WERI-Rb-1 (cell line): ENCODE data around the gene CENATAC.

ENCODE experiments used
- DNase-seq: peaks from one replicate; pipeline ENCODE4 v3.0.0-alpha.2; 2020
- H3K27ac ChIP-seq: fragments of 250-450 bp; sonication (Bioruptor Pico); 2 replicates; pipeline ENCODE4 v1.5.1; 2020; ENCODE audit warnings: mild to moderate bottlenecking, moderate library complexity
- H3K27me3 ChIP-seq: fragments of 250-450 bp; sonication (Bioruptor Pico); 2 replicates; pipeline ENCODE4 v1.5.1; 2021; ENCODE audit warnings: mild to moderate bottlenecking, low read depth, moderate library complexity; ENCODE audit not compliant: insufficient read depth, severe bottlenecking
- H3K36me3 ChIP-seq: fragments of 250-450 bp; sonication (Bioruptor Pico); 2 replicates; pipeline ENCODE4 v1.5.1; 2020; ENCODE audit warnings: mild to moderate bottlenecking, moderate library complexity
- H3K4me3 ChIP-seq: 2 replicates; pipeline ENCODE4 v1.5.1; 2011; ENCODE audit warnings: low read depth, mild to moderate bottlenecking, control low read depth, low read length
- H3K9me3 ChIP-seq: fragments of 250-450 bp; sonication (Bioruptor Pico); 2 replicates; pipeline ENCODE4 v1.5.1; 2021; ENCODE audit warnings: mild to moderate bottlenecking, moderate library complexity; ENCODE audit not compliant: severe bottlenecking
- TF ChIP-seq, protein P1 (sequence below): IDR thresholded peaks from 2 replicates; pipeline ENCODE4 v1.5.1; 2011; ENCODE audit warnings: low read depth, mild to moderate bottlenecking, control low read depth, inconsistent platforms, low read length

CENATAC gene

GRCh38 chr11:119024430-119025098 is 26.6 kb downstream of the CENATAC start:
- H3K4me3 ChIP-seq = no peak overlapping the region
- no peaks in the 10 kb centered on the region for H3K27me3 ChIP-seq
- H3K36me3 ChIP-seq = peaks cover 93% of the 10 kb centered on the region
- no peak for DNase-seq
- no peaks in the 10 kb centered on the region for H3K9me3 ChIP-seq
- TF ChIP-seq, protein P1, sequence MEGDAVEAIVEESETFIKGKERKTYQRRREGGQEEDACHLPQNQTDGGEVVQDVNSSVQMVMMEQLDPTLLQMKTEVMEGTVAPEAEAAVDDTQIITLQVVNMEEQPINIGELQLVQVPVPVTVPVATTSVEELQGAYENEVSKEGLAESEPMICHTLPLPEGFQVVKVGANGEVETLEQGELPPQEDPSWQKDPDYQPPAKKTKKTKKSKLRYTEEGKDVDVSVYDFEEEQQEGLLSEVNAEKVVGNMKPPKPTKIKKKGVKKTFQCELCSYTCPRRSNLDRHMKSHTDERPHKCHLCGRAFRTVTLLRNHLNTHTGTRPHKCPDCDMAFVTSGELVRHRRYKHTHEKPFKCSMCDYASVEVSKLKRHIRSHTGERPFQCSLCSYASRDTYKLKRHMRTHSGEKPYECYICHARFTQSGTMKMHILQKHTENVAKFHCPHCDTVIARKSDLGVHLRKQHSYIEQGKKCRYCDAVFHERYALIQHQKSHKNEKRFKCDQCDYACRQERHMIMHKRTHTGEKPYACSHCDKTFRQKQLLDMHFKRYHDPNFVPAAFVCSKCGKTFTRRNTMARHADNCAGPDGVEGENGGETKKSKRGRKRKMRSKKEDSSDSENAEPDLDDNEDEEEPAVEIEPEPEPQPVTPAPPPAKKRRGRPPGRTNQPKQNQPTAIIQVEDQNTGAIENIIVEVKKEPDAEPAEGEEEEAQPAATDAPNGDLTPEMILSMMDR = no peak
- H3K27ac ChIP-seq = no peak overlapping the region

GRCh38 chr11:119025099-119025473 is 27.1 kb downstream of the CENATAC start:
- Histone ChIP-seq H3K9me3 (no peaks in the 10 kb centered on the region), H3K27me3 (no peaks in the 10 kb centered on the region), H3K4me3 (no peak overlapping the region), H3K36me3 (peaks cover 88% of the 10 kb centered on the region), H3K27ac (no peak overlapping the region)
- DNase-seq = no peak
- TF ChIP-seq, protein P1 = no peak

DNA sequence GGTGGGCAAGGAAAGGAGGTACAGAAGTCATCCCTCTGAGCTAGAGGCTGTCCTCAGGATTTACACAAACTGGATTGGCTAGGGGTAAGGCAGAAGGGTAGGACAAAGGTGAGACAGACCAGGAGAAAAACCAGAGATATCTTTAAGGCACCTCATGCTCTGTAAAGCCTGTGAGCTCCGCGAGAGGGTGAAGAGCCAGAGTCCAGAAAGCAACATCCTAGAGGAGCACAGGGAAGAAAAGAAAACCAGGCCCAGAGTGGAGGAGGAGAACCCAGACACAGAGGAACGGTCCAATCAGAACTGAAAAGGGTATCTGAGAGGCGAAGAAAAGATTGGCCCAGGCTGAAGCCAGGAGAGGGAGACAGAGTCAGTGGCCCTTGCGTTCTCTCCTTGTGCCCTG is 27.6 kb downstream of the CENATAC start:
- DNase-seq = no peak
- TF ChIP-seq, protein P1 = no peak
- Histone ChIP-seq H3K27ac (no peak overlapping the region), H3K9me3 (no peaks in the 10 kb centered on the region), H3K4me3 (no peak overlapping the region), H3K27me3 (no peaks in the 10 kb centered on the region), H3K36me3 (peaks cover 86% of the 10 kb centered on the region)

DNA sequence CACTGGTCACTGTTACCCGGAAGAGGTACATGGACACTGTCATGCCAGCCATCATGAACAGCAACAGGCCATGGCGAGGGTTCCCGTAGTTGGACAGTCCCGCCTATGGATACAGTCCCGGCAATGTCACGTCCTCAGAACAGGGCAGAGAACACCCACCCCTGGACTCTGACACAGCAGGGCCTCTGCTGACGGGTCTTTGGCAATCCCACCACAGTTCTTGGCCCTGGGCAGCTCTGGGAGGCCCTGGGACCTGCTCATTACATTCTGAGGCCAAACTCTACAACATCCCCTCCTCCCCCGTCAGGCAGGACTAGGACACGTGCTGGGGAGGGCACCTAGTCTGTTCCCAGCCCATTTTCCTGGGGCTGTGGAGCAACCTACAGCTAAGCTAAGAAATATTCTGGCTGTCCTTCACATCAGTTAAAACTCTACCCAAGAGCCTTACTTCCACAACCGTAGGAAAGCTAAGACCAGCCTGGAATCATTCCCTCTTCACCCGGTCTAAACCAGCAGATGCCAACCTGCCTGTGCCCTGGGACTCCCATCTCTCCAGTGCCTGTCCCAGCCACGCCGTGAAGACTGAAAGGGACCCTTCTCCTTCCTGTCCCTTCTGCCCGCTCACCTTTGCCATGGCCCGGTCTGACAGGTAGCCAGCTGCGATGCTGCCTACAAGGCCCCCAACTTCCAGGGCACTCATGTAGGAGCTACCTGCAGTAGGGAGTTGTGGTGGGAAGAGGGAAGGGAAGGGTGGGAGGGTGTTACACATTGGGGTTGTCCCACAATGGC is 28.2 kb downstream of the CENATAC start:
- no peak overlapping the region for H3K27ac ChIP-seq
- TF ChIP-seq, protein P1 = no peak
- H3K9me3 ChIP-seq = no peaks in the 10 kb centered on the region
- H3K4me3 ChIP-seq = no peak overlapping the region
- H3K36me3 ChIP-seq = peaks cover 80% of the 10 kb centered on the region
- DNase-seq = no peak
- no peaks in the 10 kb centered on the region for H3K27me3 ChIP-seq

DNA sequence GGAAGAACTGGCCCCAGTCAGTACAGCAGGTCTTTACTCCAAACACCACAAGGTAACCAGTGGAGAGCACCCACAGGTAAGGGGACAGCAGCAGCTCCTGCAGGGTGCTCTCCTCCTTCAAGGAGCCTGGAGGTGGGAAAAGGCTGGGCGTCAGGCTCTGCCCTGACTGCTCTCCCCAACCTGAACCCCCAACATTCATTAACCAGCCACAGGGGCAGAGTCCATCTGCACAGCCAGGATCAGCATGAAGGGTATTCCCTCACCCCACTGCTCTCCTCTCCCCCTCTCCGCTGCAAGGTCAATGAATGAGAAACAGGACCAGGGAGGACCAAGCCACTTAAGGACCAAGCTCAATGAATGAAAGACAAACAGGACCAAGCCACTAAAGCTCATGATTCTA is 29.0 kb downstream of the CENATAC start:
- peaks cover 73% of the 10 kb centered on the region for H3K36me3 ChIP-seq
- TF ChIP-seq, protein P1 = no peak
- DNase-seq = no peak
- no peaks in the 10 kb centered on the region for H3K9me3 ChIP-seq
- no peaks in the 10 kb centered on the region for H3K27me3 ChIP-seq
- H3K4me3 ChIP-seq = no peak overlapping the region
- H3K27ac ChIP-seq = no peak overlapping the region
